Measurements from ENCODE around the gene C15orf61. TPM values are rescaled to one million over a fixed set of nuclear protein-coding genes. Genes with fewer than 3 reads are reported as not detected.
A peak's percentile ranks its signal among the peaks of the same experiment; 100 is the strongest.

C15orf61 gene
- 4.4 to 5.5 TPM (median 5.2 TPM) in 3 replicates for total RNA-seq
- long read RNA-seq, full-length matches to known transcripts = 31 of 31 reads
- long read RNA-seq, partial matches to known transcripts = 0 of 31 reads
- long read RNA-seq, other reads (novel, unspliced or antisense) = 0 of 31 reads

DNA sequence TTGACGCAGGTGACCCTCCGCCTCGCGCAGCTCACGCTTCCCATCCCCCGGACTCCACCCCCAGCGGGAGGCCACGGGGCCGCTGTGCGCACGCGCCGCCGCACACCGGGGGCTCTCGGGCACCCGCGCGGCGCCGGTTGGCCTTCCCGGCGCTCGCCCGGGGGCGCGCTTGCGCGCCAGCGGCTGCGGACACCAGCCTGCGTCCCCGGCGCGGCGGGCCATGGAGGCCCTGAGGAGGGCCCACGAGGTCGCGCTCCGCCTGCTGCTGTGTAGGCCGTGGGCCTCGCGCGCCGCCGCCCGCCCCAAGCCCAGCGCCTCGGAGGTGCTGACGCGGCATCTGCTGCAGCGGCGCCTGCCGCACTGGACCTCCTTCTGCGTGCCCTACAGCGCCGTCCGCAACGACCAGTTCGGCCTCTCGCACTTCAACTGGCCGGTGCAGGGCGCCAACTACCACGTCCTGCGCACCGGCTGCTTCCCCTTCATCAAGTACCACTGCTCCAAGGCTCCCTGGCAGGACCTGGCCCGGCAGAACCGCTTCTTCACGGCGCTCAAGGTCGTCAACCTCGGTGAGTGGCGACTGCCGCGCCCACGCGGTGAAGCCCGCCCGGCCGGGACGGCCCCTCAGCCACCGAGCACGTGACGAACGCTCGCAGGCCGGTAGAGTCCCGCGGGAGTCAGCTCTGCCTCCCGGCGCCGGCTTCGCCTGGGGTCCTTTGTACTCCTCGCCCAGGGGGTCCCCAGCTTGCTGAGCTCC lies at the start of gene C15orf61:
Gene C15orf61, plus strand, starts transcription at position 103 of the 754 bp plus-strand sequence. Its CDS starts 118 bp downstream, at position 221.
- Mint-ChIP-seq H3K9me3 (ENCODE audit: low read depth) (no peaks in the 10 kb centered on the region), H3K27ac (ENCODE audit: unreplicated experiment) (peak within 1 kb of the TSS; percentile 96), H3K27me3 (ENCODE audit: low read depth) (no peaks in the 10 kb centered on the region), H3K4me3 (ENCODE audit: unreplicated experiment) (peak within 1 kb of the TSS; percentile 91), H3K36me3 (ENCODE audit: low read depth) (peaks cover 1% of the 10 kb centered on the region), H3K4me1 (ENCODE audit: low read depth) (peaks cover 27% of the 10 kb centered on the region)
- DNase-seq (ENCODE audit: low spot score) = peak; percentile 90
- TF ChIP-seq, protein P1, sequence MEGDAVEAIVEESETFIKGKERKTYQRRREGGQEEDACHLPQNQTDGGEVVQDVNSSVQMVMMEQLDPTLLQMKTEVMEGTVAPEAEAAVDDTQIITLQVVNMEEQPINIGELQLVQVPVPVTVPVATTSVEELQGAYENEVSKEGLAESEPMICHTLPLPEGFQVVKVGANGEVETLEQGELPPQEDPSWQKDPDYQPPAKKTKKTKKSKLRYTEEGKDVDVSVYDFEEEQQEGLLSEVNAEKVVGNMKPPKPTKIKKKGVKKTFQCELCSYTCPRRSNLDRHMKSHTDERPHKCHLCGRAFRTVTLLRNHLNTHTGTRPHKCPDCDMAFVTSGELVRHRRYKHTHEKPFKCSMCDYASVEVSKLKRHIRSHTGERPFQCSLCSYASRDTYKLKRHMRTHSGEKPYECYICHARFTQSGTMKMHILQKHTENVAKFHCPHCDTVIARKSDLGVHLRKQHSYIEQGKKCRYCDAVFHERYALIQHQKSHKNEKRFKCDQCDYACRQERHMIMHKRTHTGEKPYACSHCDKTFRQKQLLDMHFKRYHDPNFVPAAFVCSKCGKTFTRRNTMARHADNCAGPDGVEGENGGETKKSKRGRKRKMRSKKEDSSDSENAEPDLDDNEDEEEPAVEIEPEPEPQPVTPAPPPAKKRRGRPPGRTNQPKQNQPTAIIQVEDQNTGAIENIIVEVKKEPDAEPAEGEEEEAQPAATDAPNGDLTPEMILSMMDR (IDR thresholded peaks at IDR 0.05) = peak; percentile 51

GRCh38 chr15:67472957-67473356 lies 48.0 kb upstream of the C15orf61 start:
- H3K4me1 Mint-ChIP-seq (ENCODE audit: low read depth) = peaks cover 14% of the 10 kb centered on the region
- no peak overlapping the region for H3K4me3 Mint-ChIP-seq (ENCODE audit: unreplicated experiment)
- no peaks in the 10 kb centered on the region for H3K9me3 Mint-ChIP-seq (ENCODE audit: low read depth)
- no peak for DNase-seq (ENCODE audit: low spot score)
- no peaks in the 10 kb centered on the region for H3K27me3 Mint-ChIP-seq (ENCODE audit: low read depth)
- no peaks in the 10 kb centered on the region for H3K36me3 Mint-ChIP-seq (ENCODE audit: low read depth)
- no peak overlapping the region for H3K27ac Mint-ChIP-seq (ENCODE audit: unreplicated experiment)
- TF ChIP-seq, protein P1 (IDR thresholded peaks at IDR 0.05) = no peak

GRCh38 chr15:67474405-67475110 lies 46.4 kb upstream of the C15orf61 start:
- no peaks in the 10 kb centered on the region for H3K36me3 Mint-ChIP-seq (ENCODE audit: low read depth)
- peaks cover 16% of the 10 kb centered on the region for H3K4me1 Mint-ChIP-seq (ENCODE audit: low read depth)
- DNase-seq (ENCODE audit: low spot score) = no peak
- no peak overlapping the region for H3K4me3 Mint-ChIP-seq (ENCODE audit: unreplicated experiment)
- no peak overlapping the region for H3K27ac Mint-ChIP-seq (ENCODE audit: unreplicated experiment)
- no peaks in the 10 kb centered on the region for H3K9me3 Mint-ChIP-seq (ENCODE audit: low read depth)
- TF ChIP-seq, protein P1 (IDR thresholded peaks at IDR 0.05) = no peak
- H3K27me3 Mint-ChIP-seq (ENCODE audit: low read depth) = peaks cover 2% of the 10 kb centered on the region

DNA sequence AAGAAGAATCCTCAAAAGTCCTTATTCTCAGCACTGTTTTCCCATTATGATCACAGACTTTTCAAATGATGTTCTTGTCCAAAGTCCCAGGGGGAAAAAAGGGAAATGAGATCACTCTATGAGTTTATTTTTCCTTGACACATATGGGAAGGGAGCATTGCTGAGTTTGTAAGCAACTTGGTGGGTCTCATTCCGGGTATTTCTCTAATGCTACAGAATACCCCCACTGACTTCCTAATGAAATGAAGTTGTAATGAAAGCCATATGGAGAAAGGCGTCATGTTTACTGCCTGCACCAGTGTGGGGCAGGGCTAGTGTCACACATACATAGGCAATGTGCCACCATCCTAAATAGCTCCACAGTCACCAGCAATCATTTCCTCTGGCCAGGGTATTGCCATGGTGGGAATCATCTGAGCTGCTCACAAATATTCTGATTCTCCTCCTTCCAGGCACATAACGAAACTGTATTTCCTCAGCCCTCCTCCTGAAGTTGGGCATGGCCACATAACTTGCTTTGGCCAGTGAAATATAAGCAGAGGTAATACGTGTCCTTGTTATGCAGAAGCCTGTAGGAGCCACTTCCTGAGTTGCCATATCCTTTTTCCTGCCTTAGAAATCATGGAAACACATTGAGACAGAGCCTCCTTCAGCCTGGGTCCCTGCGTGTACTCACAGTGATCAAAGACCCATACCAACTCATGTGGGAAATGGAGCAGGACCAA lies 41.0 kb upstream of the C15orf61 start:
- TF ChIP-seq, protein P1 (IDR thresholded peaks at IDR 0.05) = no peak
- H3K27me3 Mint-ChIP-seq (ENCODE audit: low read depth) = peaks cover 2% of the 10 kb centered on the region
- DNase-seq (ENCODE audit: low spot score) = no peak
- H3K4me3 Mint-ChIP-seq (ENCODE audit: unreplicated experiment) = no peak overlapping the region
- peaks cover 4% of the 10 kb centered on the region for H3K9me3 Mint-ChIP-seq (ENCODE audit: low read depth)
- H3K4me1 Mint-ChIP-seq (ENCODE audit: low read depth) = peaks cover 16% of the 10 kb centered on the region
- peaks cover 3% of the 10 kb centered on the region for H3K36me3 Mint-ChIP-seq (ENCODE audit: low read depth)
- H3K27ac Mint-ChIP-seq (ENCODE audit: unreplicated experiment) = no peak overlapping the region

DNA sequence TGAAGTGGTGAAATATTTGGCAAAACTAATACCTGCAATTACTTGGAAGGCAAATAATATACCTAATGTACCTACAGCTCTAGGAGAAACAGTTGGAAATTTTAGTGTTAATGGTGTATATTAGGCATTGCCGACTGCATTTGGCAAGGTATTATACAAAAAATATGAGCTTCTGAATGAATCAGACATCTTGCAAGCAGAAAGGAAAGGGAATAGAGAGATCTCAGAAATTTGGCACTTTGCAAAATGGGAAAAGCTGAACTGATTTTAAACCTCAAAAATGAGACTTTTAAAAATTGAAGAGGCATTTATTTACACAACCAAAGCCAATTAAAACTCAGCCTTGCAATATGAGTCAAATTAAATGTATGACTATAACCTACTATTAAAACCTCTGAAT lies 40.2 kb upstream of the C15orf61 start:
- DNase-seq (ENCODE audit: low spot score) = no peak
- Mint-ChIP-seq H3K36me3 (ENCODE audit: low read depth) (peaks cover 6% of the 10 kb centered on the region), H3K4me1 (ENCODE audit: low read depth) (peaks cover 16% of the 10 kb centered on the region), H3K27ac (ENCODE audit: unreplicated experiment) (no peak overlapping the region), H3K27me3 (ENCODE audit: low read depth) (peaks cover 2% of the 10 kb centered on the region), H3K4me3 (ENCODE audit: unreplicated experiment) (no peak overlapping the region), H3K9me3 (ENCODE audit: low read depth) (peaks cover 8% of the 10 kb centered on the region)
- TF ChIP-seq, protein P1 (IDR thresholded peaks at IDR 0.05) = no peak

All from chondrocyte (in vitro differentiated cells).